Activated effector memory CD4-positive, alpha-beta T cell treated with Interleukin-2 at 50 U/mL for 16 hours (primary cell): ENCODE data around the gene OXT.
A peak's percentile ranks its signal among the peaks of the same experiment; 100 is the strongest.
"Not testable (repeated sequence)": the region's sequence is repeated elsewhere in the genome, so short reads cannot be mapped to it uniquely, and the experiment has no call there.

Experiments
- DNase-seq: peaks from one replicate; pipeline ENCODE4 v3.0.0-alpha.2; 2020

Gene OXT

DNA sequence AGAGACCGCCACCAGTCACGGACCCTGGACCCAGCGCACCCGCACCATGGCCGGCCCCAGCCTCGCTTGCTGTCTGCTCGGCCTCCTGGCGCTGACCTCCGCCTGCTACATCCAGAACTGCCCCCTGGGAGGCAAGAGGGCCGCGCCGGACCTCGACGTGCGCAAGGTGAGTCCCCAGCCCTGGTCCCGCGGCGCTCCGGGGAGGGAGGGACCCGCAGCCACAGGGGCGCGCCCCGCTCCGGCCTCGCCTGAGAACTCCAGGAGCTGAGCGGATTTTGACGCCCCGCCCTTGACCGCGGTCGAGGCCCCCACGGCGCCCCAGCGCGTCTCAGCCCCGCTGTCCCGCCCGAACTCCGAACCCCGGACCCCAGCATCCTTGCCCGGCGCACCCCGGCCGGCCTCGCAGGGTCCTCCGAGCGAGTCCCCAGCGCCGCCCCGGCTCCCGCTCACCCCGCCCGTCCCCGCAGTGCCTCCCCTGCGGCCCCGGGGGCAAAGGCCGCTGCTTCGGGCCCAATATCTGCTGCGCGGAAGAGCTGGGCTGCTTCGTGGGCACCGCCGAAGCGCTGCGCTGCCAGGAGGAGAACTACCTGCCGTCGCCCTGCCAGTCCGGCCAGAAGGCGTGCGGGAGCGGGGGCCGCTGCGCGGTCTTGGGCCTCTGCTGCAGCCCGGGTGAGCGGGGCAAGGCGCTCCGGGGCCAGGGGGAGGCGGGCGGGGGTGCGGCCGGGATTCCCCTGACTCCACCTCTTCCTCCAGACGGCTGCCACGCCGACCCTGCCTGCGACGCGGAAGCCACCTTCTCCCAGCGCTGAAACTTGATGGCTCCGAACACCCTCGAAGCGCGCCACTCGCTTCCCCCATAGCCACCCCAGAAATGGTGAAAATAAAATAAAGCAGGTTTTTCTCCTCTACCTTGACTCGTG lies at the start of gene OXT:
TSS of gene OXT (plus strand) at position 11 of the 920 bp plus-strand sequence. CDS start at position 47, 36 bp downstream.
- peak; percentile 65 for DNase-seq

DNA sequence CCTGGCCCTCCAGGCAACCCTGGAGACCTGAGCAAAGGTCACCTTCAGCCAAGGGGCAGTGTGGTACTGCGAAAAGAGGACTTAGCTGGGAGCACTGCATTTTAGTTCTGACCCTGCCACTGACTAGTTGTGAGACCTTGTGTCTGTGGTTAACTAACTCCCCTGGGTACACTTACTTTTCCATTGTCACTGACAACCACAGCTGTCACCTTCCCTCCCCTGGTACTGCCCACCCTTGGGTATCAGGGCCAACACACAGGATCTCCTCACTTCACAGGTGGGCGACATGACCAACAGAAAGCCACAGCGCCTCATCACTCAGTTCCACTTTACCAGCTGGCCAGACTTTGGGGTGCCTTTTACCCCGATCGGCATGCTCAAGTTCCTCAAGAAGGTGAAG lies 49.6 kb upstream of the OXT start:
- no peak for DNase-seq

DNA sequence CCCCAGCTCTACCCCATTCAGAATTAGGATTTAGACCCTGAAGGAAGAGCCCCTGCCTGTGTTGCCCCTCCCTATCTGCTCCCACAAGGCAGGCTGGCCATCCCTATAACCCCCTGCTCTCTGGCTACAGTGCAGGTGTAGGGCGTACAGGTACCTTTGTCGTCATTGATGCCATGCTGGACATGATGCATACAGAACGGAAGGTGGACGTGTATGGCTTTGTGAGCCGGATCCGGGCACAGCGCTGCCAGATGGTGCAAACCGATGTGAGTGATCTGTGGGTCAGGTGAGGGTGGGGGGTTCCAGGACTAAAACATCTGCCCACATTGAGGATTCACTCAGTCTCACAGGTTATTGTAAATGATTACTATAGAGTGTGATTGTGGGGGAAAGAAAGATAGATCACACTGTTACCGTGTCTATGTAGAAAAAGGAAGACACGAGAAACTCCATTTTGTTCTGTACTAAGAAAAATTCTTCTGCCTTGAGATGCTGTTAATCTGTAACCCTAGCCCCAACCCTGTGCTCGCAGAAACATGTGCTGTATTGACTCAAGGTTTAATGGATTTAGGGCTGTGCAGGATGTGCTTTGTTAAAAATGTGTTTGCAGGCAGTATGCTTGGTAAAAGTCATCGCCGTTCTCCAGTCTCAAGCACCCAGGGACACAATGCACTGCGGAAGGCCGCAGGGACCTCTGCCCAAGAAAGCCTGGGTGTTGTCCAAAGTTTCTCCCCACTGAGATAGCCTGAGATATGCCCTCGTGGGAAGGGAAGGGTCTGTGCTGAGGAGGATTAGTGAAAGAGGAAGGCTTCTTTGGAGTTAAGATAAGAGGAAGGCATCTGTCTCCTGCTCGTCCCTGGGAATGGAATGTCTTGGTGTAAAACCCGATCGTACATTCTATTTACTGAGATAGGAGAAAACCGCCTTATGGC lies 48.6 kb upstream of the OXT start:
- DNase-seq = not testable (repeated sequence)

DNA sequence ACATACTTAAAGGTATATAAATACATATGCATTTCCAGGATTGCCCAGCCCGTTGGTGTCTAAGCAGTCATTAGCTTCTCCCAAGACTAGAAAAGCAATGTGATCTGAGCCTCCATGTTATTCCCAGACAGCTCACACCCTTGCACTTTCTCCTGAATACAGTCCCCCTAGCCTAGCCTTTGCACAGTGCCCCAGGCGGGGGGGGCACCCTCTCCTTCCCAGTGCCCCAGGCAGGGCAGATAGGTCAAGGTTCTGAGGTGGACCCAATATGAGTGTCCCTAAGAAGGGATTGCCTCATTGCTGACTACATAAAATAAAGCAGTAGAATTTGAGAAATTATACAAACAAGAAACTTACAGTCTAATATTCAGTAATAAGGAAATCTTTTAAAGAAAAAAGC lies 43.4 kb upstream of the OXT start:
- no peak for DNase-seq

DNA sequence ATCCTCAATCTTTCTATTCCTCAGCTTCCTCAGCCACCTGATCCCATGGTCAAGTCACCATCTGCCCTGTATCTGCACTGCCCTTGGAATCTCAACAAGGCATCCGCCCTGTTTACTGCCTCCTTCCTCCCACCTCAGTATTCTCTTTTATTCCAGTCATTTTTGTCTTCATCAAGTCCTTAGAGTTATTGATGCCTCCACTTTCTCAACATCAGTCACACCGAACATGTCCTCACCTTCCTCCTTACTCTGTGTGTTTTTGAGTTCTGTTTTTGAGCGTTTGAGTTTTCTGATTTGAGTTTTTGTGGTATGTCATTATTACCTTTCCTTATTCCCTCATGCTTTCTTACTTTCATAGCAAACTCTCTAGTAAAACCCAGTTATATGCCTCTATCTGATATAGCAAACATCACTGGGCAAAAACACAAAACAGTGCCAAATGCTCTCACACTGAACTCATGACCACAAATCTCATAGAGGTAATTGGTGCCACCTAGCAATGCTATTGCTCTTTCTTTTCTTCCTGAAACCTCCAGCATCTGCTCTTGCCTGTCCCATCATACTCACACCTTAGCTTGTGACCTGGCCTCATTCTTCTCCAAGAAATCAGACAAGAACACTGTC lies 39.8 kb upstream of the OXT start:
- DNase-seq = no peak

DNA sequence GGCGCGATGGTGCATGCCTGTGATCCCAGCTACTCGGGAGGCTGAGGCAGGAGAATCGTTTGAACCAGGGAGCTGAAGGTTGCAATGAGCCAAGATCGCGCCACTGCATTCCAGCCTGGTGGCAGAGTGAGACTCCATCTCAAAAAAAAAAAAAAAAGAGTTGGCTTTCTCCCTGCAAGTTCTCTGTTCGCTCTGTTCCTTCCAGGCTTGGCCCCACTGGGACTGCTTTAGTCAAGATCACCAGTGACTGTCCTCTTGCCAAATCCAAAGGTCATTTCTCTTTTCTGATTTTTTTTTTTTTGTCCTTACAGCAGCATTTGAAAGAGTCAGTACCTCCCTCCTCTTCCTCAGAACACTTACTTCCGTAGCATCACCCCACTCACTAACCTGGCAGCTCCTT lies 38.8 kb upstream of the OXT start:
- DNase-seq = no peak

DNA sequence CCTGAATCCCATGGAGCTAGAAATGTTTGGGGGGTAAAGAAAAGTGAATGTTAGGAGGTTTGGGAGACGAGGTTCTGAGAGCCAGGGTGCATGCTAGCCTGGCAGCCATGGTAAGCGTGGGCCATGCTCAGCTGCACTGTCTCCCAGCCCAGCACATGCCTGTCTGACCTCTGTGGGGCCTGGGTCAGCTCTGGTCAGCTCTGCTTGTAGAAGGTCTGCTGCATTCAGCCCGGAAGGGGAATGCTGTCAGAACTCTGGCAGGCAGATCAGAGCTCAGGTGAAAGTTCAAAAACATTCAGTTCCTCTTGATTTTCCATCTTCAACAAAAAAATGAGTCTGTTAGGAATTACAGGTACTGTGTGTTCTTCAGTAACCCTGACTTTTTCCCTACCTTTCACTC lies 33.8 kb upstream of the OXT start:
- DNase-seq = no peak

DNA sequence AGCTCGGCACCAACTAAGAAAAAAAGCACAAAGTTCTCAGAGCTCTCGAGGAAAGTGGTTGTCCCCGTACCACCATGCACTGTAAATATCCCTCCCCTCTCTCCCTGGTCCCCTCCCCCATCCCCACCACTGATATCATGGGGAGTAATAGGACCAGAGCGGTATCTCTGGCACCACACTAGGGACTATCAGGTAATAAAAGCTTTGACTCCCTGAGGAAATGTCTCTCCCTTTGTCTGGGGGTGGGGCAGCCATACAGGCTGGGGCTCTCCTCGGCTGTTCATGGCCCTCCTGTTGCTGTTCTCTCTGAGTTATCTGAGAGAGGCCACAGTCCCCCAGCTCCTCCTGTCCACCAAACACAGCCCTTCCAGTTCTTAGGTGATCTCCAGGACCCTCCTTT lies 33.0 kb upstream of the OXT start:
- DNase-seq = no peak

DNA sequence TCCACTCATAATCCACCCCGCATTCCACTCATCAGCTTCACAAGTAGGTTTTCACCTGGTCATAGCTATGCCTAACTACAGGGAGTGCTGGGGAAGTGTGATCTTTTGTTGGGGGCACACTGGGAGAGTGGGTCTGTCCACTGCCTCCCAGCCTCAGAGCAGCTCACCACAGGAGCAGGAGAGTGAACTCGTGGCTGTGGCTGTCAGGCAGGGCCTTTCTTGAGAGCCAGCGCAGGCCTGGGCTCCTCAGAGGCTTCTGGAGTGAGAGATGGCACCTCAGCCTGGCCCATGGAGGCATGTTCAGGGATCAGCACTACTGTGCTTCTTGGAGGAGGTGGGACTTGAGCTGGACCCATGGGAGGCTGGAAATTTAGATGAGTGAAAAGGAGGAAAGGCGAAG lies 32.0 kb upstream of the OXT start:
- DNase-seq = no peak

DNA sequence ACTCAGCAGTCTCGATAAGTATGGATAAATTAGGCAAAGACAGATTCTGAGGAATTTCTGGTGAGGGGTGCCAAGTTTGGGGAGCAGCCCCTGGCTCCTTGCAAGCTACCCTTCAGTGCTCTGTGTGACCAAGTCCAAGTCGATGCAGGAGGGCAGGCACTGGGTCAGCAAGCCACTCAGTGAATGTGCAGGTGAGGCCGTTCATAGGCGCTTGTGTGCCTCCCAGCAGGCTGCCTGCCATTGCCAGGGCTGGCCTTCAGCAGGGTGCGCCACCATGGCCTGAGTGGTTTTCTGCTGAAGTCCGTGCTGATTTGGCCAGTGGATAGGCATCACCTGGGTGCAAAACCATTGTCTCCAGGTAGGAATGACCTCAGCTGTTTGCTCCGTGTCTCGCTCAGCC lies 31.3 kb upstream of the OXT start:
- no peak for DNase-seq

DNA sequence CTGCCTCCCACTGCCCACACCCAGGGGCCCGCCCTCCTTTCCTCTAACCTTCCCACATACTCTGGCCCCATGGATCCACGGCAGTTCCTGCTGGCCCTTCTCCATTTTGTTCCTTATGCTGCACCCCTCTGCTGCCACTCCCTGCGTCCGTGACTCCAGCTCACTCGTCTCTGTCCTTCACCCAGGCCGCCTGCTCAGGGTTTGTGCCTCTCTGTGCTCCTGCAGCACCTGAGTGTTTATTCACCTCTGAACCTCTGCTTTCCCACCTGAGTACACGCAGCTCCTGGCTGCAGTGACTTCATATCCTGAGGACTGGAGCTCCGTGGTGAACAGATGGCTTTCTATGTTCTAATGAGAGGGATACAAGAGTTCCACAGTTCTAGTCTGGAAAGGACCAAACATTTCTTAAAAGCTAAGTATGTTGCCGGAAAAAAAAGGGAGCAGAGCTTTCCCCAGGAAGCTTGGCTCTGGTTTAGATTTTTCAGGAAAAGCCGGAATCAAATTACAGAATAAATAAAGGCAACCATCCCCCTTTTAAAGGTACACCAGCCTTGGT lies 29.5 kb upstream of the OXT start:
- DNase-seq = no peak

DNA sequence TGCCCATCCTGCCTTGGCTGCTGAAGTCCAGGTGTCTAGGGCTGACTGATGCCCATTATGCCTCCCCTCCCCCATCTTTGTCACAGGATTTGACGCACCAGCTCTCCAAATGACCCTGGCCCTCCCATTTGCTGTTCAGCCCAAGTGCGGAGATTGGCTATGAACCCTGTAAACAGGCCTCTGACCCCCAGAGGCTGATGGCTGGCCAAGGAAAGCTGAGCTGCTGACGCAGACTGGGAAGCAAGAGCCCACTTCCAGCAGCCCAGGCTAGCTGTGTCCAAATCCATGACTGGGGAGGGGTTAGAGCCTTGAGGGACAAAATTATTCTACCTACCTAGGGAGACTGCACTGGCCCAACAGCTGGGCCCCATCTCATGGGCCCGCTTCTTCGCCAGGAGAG lies 28.8 kb upstream of the OXT start:
- no peak for DNase-seq

DNA sequence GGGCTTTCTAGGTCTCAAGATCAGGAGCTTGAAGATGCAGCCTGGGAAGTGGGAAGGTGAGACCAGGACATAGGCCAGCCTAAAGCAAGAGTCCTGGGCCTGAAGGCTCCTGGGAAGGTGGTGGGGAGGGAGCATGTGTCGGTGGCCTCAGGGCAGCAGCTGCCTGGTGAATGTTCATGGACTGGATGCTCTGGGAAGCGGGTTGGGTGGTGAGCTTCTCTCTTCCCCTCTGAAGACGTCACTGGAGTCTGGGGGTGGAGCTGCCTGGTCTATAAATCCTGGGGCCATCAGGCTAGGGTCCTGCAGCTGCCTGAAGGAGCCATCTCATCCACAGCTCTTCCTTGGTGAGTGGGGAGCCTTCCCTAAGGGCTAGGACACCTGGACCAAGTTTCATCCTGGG lies 28.1 kb upstream of the OXT start, which contains the start of gene GNRH2:
TSS of gene GNRH2 (plus strand) at position 301 of the 400 bp plus-strand sequence. CDS start 793 bp downstream, outside the sequence.
- no peak for DNase-seq

DNA sequence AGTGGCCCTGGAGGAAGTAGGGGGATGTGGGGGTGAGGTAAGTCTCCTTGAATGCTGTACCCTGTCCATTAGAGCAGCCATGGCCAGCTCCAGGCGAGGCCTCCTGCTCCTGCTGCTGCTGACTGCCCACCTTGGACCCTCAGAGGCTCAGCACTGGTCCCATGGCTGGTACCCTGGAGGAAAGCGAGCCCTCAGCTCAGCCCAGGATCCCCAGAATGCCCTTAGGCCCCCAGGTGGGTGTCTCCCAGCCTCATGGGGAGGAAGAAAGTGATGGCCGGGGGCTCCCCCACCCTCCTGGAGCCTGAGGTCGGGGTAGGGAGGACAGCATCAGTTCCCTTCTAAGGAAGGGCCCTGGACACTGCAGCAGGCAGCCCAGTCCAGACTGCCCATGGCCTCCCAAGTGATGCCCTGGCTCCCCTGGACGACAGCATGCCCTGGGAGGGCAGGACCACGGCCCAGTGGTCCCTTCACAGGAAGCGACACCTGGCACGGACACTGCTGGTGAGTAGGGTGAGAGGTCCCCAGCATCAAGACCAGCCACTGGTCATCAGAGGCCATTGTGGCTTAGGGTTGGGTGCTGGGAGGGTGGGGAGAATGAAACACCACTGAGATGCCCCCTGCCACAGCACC lies 27.0 kb upstream of the OXT start:
- no peak for DNase-seq

DNA sequence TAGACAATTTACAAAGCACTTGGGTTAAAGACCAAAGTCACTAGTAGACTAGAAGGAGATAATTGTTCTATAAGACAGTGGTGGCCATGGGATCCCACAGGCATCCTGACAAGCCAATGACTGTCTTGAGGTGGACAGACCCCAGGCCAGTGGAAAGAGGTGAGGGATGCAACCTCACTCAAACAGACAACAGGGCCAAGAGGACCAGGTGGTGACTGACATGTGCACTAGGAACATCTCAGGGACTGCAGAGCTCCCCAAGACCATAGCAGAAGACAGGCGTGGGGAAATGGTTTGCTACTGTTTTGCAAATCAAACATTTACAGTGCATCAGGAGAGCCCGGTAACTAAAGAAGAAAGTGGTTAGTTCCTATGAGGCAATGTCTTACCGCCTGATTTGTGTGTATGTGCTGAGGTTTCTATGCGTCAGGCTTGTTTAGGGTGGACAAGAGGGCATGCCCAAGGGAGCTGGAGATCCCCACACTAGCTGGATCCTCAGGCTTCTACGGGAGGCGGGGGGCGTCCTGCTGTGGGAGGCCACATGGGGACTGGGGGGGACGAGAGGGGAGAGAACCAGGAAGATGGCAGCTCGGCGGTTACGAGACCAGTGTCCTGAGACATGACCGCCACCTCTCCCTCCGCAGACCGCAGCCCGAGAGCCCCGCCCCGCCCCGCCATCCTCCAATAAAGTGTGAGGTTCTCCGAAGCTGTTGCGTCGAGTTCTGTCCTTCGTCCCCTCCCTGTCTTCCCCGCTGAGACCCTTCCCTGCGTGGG lies 26.2 kb upstream of the OXT start:
- DNase-seq = no peak

DNA sequence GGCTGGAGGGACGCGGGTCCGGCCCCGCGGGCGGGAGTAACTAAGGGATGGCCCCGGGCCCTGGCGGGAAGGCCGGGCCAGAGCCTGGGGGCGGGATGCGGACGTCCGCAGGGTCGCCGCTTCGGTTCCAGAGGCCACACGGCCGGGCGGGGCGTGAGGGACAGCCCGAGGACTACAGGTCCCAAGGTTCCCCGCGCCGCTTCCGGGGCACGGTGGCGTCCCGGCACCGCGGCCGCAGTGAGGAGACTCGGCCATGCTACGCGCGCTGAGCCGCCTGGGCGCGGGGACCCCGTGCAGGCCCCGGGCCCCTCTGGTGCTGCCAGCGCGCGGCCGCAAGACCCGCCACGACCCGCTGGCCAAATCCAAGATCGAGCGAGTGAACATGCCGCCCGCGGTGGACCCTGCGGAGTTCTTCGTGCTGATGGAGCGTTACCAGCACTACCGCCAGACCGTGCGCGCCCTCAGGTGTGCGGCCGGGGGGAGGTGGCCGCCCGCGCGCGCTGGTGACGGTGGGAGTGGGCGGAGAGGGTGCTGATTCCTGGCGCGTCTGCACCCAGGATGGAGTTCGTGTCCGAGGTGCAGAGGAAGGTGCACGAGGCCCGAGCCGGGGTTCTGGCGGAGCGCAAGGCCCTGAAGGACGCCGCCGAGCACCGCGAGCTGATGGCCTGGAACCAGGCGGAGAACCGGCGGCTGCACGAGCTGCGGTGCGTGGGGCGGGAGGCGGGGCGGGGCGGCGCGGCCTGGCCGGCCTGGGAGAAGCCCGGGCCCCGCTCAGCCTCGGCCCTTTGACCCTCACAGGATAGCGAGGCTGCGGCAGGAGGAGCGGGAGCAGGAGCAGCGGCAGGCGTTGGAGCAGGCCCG lies 25.4 kb upstream of the OXT start, which contains the start of gene MRPS26:
TSS of gene MRPS26 (plus strand) at position 237 of the 861 bp plus-strand sequence. CDS start at position 254, 17 bp downstream.
- peak; percentile 71 for DNase-seq

DNA sequence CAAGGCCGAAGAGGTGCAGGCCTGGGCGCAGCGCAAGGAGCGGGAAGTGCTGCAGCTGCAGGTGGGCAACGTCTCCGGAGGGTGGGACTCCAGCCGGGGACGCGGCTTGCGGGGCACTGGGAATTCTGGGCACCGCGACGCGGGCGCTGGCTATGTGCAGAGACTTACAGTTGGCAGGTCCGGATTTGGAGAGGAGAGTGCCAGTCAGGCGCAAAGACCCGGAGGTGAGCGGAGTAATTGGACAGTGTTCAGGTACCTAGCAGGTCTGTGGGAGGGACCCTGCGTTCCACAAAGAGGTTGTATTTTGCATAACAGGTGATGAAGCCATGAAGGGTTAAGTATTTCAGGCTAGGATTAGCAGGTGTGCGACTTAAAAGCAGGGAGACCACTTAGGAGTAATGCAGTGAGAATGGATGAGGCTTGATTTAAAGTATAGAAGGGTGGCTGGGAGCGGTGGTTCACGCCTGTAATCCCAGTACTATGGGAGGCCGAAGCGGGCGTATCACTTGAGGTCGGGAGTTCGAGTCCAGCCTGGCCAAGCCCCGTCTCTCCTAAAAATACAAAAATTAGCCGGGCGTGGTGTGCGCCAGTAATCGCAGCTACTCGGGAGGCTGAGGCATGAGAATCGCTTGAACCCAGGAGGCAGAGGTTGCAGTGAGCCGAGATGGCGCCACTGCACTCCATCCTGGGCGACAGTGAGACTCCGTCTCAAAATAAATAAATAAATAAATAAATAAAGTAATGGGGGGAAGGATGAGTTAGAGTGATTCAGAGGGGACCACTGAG lies 24.6 kb upstream of the OXT start:
- peak; percentile 4 for DNase-seq

DNA sequence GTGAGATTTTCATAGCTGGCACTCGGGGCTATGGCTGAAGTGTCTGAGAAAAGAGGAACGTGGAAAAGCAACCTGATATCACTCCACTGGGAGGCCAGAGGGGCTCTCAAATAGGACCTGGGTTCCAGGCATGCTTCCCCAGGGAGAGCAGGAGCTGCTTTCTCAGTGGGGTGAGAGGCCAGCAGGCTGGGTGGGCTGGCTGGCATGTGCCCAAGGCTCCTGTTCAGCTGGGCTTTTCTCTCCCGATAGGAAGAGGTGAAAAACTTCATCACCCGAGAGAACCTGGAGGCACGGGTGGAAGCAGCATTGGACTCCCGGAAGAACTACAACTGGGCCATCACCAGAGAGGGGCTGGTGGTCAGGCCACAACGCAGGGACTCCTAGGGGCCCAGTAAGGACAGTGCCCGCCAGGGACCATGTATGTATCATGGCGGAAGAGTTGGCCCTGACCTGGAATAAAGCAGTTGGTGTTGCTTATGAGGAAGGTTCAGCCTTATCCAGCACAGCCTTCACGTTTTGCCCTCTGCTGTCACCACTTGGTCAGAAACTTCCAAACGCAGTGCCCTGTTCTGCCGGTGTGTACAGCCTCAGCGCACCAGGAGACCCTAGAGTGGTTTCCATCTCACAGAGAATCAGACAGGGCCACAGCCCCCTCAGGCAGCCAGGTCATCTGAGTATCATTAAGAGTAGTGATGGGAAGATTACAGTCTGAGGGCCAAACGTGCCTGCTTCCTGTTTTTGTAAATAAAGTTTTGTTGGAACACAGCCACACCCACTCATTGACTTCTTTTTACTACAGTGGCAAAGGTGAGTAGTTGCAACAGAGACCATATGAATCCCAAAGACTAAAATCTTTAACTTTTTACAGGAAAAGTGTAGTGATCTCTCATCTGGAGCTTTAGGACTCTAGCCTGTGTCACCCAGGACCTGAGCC lies 23.7 kb upstream of the OXT start:
- no peak for DNase-seq
